ENCODE results near the gene GRID1.

GRCh38 chr10:86210416-86210815 lies 156.2 kb downstream of the GRID1 start:
- TF ChIP-seq NCOA4 (IDR thresholded peaks at IDR 0.05; ENCODE audit: partially characterized antibody) (no peak), MAFG (tag; conservative IDR thresholded peaks at IDR 0.05) (no peak), LARP7 (IDR thresholded peaks at IDR 0.05) (no peak), BRD4 (IDR thresholded peaks at IDR 0.05) (no peak)
